IMR-90 (cell line): ENCODE measurements around the gene PLSCR3. TPM values are rescaled to one million over a fixed set of nuclear protein-coding genes. Genes with fewer than 3 reads are reported as not detected.

Experiments
- ATAC-seq: fragments of 200-7000 bp; cut with Tn5 transposase; 2 replicates; pipeline ENCODE4 v1.9.1; 2020; ENCODE audit warnings: low read depth, mild to moderate bottlenecking, moderate library complexity
- BruUV-seq: library from RNA; stranded (reverse); fragments of 400-500 nt; replicated peaks from 2 replicates; lab custom pipeline; 2021; lab: Mats Ljungman, UMichigan
- CTCF ChIA-PET: fragments of 300-600 bp; formaldehyde crosslinking; extraction: SDS; loops from one replicate; lab custom pipeline; 2021; ENCODE audit warnings: antibody characterized with exemption; lab: Yijun Ruan, JAX
- POLR2A ChIA-PET: fragments of 300-600 bp; sonication (Branson Sonifier 250); formaldehyde crosslinking; loops from one replicate; lab custom pipeline; 2022; ENCODE audit warnings: antibody characterized with exemption; ENCODE audit not compliant: unreplicated experiment; lab: Charles Lee
- DNase-seq: peaks from one replicate; pipeline ENCODE4 v3.0.0; 2013
- H2AFZ ChIP-seq: replicated peaks from 2 replicates; pipeline ENCODE3; 2013; ENCODE audit warnings: low read length, mild to moderate bottlenecking; ENCODE audit not compliant: poor library complexity
- H2AK5ac ChIP-seq: 2 replicates; pipeline ENCODE4 v1.6.1; 2013; ENCODE audit warnings: low read depth, low read length, inconsistent platforms
- H2AK9ac ChIP-seq: replicated peaks from 2 replicates; pipeline ENCODE3; 2013; ENCODE audit warnings: mild to moderate bottlenecking, low read depth, low read length, moderate library complexity; ENCODE audit not compliant: poor library complexity
- H2BK120ac ChIP-seq: 2 replicates; pipeline ENCODE4 v1.6.1; 2013; ENCODE audit warnings: low read depth, low read length, inconsistent platforms
- H2BK15ac ChIP-seq: 3 replicates; pipeline ENCODE4 v1.6.1; 2013; ENCODE audit warnings: low read depth, low read length, inconsistent platforms
- H2BK20ac ChIP-seq: 2 replicates; pipeline ENCODE4 v1.6.1; 2013; ENCODE audit warnings: low read depth, mild to moderate bottlenecking, inconsistent platforms, low read length, moderate library complexity
- H2BK5ac ChIP-seq: 2 replicates; pipeline ENCODE4 v1.6.1; 2013; ENCODE audit warnings: mild to moderate bottlenecking, low read depth, low read length, inconsistent platforms; ENCODE audit not compliant: poor library complexity, severe bottlenecking
- H3K14ac ChIP-seq: replicated peaks from 2 replicates; pipeline ENCODE4 v1.6.1; 2013; ENCODE audit warnings: low read depth, low read length, inconsistent platforms
- H3K18ac ChIP-seq: 2 replicates; pipeline ENCODE4 v1.6.1; 2013; ENCODE audit warnings: low read depth, low read length, control low read depth
- H3K23ac ChIP-seq: 2 replicates; pipeline ENCODE4 v1.6.1; 2013; ENCODE audit warnings: low read depth, low read length, inconsistent platforms
- H3K27ac ChIP-seq: 2 replicates; pipeline ENCODE4 v1.5.1; 2013; ENCODE audit warnings: mild to moderate bottlenecking, control low read depth, low read length; ENCODE audit not compliant: insufficient read depth
- H3K27me3 ChIP-seq: 2 replicates; pipeline ENCODE4 v1.6.1; 2013; ENCODE audit warnings: low read length; ENCODE audit not compliant: control insufficient read depth, insufficient read depth
- H3K36me3 ChIP-seq: 2 replicates; pipeline ENCODE4 v1.6.1; 2013; ENCODE audit warnings: low read length, mixed read lengths; ENCODE audit not compliant: control insufficient read depth, insufficient read depth
- H3K4ac ChIP-seq: 2 replicates; pipeline ENCODE4 v1.6.1; 2013; ENCODE audit warnings: low read depth, low read length, inconsistent platforms
- H3K4me1 ChIP-seq: 2 replicates; pipeline ENCODE4 v1.6.1; 2013; ENCODE audit warnings: low read length, mixed read lengths; ENCODE audit not compliant: control insufficient read depth, insufficient read depth
- H3K4me2 ChIP-seq: 2 replicates; pipeline ENCODE4 v1.6.1; 2013; ENCODE audit warnings: low read depth, mild to moderate bottlenecking, control low read depth, low read length, moderate library complexity
- H3K4me3 ChIP-seq: 2 replicates; pipeline ENCODE4 v1.5.1; 2013; ENCODE audit warnings: low read depth, mild to moderate bottlenecking, control low read depth, low read length, moderate library complexity; ENCODE audit not compliant: insufficient read depth
- H3K56ac ChIP-seq: 2 replicates; pipeline ENCODE4 v1.6.1; 2013; ENCODE audit warnings: low read length, inconsistent platforms; ENCODE audit not compliant: insufficient read depth; ENCODE audit errors: extremely low read depth
- H3K79me1 ChIP-seq, 2 experiments: 2 replicates each; pipeline ENCODE4 v1.6.1; 2013; ENCODE audit warnings: low read length in 2 of 2, inconsistent platforms in 1 of 2, low read depth in 1 of 2
- H3K9ac ChIP-seq: 2 replicates; pipeline ENCODE4 v1.6.1; 2013; ENCODE audit warnings: low read depth, low read length, control low read depth
- H3K9me1 ChIP-seq: 2 replicates; pipeline ENCODE4 v1.6.1; 2013; ENCODE audit warnings: low read length, inconsistent platforms; ENCODE audit not compliant: insufficient read depth
- H3K9me3 ChIP-seq: 2 replicates; pipeline ENCODE4 v1.6.1; 2013; ENCODE audit warnings: low read length; ENCODE audit not compliant: control insufficient read depth, insufficient read depth
- H4K20me1 ChIP-seq: 2 replicates; pipeline ENCODE4 v1.6.1; 2013; ENCODE audit warnings: low read length, inconsistent platforms; ENCODE audit not compliant: insufficient read depth
- H4K5ac ChIP-seq: 2 replicates; pipeline ENCODE4 v1.6.1; 2013; ENCODE audit warnings: mild to moderate bottlenecking, low read depth, low read length, control low read depth
- H4K8ac ChIP-seq, 2 experiments: 2 replicates each; pipeline ENCODE4 v1.6.1; 2013; ENCODE audit warnings: low read depth in 2 of 2, low read length in 2 of 2, control low read depth in 1 of 2, inconsistent platforms in 1 of 2
- H4K91ac ChIP-seq: 2 replicates; pipeline ENCODE4 v1.6.1; 2013; ENCODE audit warnings: low read depth, low read length, inconsistent platforms; ENCODE audit not compliant: insufficient read depth
- CEBPB ChIP-seq: IDR thresholded peaks from 2 replicates; pipeline ENCODE4 v1.6.1; 2012; ENCODE audit warnings: low read depth, low read length, improper control_type of control experiment
- MAFK ChIP-seq: IDR thresholded peaks from 2 replicates; pipeline ENCODE4 v1.6.1; 2012; ENCODE audit warnings: low read depth, low read length, improper control_type of control experiment
- NFE2L2 ChIP-seq: fragments of 150-350 bp; IDR thresholded peaks from 2 replicates; pipeline ENCODE4 v1.6.1; 2016; ENCODE audit warnings: low read depth, mild to moderate bottlenecking, low read length
- POLR2A ChIP-seq: IDR thresholded peaks from 2 replicates; pipeline ENCODE4 v1.6.1; 2012; ENCODE audit warnings: mild to moderate bottlenecking, low read depth, low read length
- RCOR1 ChIP-seq: IDR thresholded peaks from 2 replicates; pipeline ENCODE4 v1.6.1; 2012; ENCODE audit warnings: mild to moderate bottlenecking, low read length, improper control_type of control experiment; ENCODE audit not compliant: insufficient replicate concordance
- SMC3 ChIP-seq: fragments of 150-350 bp; IDR thresholded peaks from 2 replicates; pipeline ENCODE4 v1.6.1; 2016; ENCODE audit warnings: low read depth, mild to moderate bottlenecking, antibody characterized with exemption, low read length, moderate library complexity
- WGBS, 2 experiments: methylation state at CpG; one replicate each; pipeline versions ENCODE4 v1.1.5 to v1.1.7; 2013; ENCODE audit warnings: missing lambda C conversion rate in 2 of 2; ENCODE audit not compliant: insufficient read length in 1 of 2; ENCODE audit errors: extremely low coverage in 2 of 2; 5-methylcytosine and 5-hydroxymethylcytosine counted together
- dilution Hi-C: fragments of 300-500 bp; cut with HindIII; formaldehyde crosslinking; loops from one replicate; pipeline ENCODE4 v1.14.3; 2018; ENCODE audit warnings: low sequenced_read_pairs; ENCODE audit not compliant: unreplicated experiment
- in situ Hi-C: fragments of 300-500 bp; cut with MboI; formaldehyde crosslinking; loops from 3 replicates; pipeline ENCODE4 v1.14.3; 2019; ENCODE audit warnings: low sequenced_read_pairs, inconsistent platforms, mixed read lengths
- intact Hi-C: fragments of 100-400 bp; cut with micrococcal nuclease; formaldehyde crosslinking; loops from 2 replicates; pipeline ENCODE4 v1.10.0; 2022
- polyA plus RNA-seq, 3 experiments: library from polyadenylated mRNA; depleted of rRNA; stranded (reverse); fragments of >200 nt; gene quantifications; 2 replicates each; pipeline ENCODE4 v1.2.3, GENCODE V29; 2012; ENCODE audit warnings: low replicate concordance in 1 of 3
- total RNA-seq: library from RNA; depleted of rRNA; stranded (reverse); fragments of >200 nt; gene quantifications from 2 replicates; pipeline ENCODE4 v1.2.3, GENCODE V29; 2012
- TF ChIP-seq, protein P1 (sequence below): conservative IDR thresholded peaks from 2 replicates; pipeline ENCODE4 v1.5.1; 2012; ENCODE audit warnings: mild to moderate bottlenecking, low read depth, low read length, improper control_type of control experiment
- TF ChIP-seq, protein P2 (sequence below): fragments of 150-350 bp; IDR thresholded peaks from 2 replicates; pipeline ENCODE4 v1.6.1; 2017; ENCODE audit warnings: mild to moderate bottlenecking, antibody characterized with exemption, low read length, low read depth

The PLSCR3 gene
- total and polyA plus RNA-seq, 2 of the 4 experiments (the other 2 are of a cell fraction), result 6.1 to 116 TPM

GRCh38 chr17:7429722-7430121, 35.4 kb upstream of the PLSCR3 start:
- no TSS peak for BruUV-seq
- Histone ChIP-seq H4K20me1 (no peaks in the 10 kb centered on the region), H2BK5ac (no peak overlapping the region), H3K27me3 (peaks cover 2% of the 10 kb centered on the region; the same call in 1 of the 2 replicates), H3K56ac (no peak overlapping the region), H2AFZ (no peak overlapping the region), H3K18ac (no peak overlapping the region), H2AK9ac (no peak overlapping the region), H4K5ac (no peak overlapping the region), H3K79me1 (no peaks in the 10 kb centered on the region), H3K23ac (no peak overlapping the region), H3K27ac (no peak overlapping the region), H2BK20ac (no peak overlapping the region), H3K36me3 (no peaks in the 10 kb centered on the region), H2BK15ac (no peak overlapping the region), H3K9me1 (no peaks in the 10 kb centered on the region), H2AK5ac (no peak overlapping the region), H3K4ac (no peak overlapping the region), H2BK120ac (no peak overlapping the region), H3K4me1 (no peaks in the 10 kb centered on the region), H3K4me3 (no peak overlapping the region), H4K91ac (no peak overlapping the region), H3K9ac (no peak overlapping the region), H4K8ac (no peak overlapping the region), H3K9me3 (no peaks in the 10 kb centered on the region), H3K4me2 (no peak overlapping the region), H3K14ac (no peak overlapping the region)
- TF ChIP-seq RCOR1 (no peak), MAFK (no peak), SMC3 (no peak), CEBPB (no peak), POLR2A (no peak), NFE2L2 (no peak)
- TF ChIP-seq, protein P1, sequence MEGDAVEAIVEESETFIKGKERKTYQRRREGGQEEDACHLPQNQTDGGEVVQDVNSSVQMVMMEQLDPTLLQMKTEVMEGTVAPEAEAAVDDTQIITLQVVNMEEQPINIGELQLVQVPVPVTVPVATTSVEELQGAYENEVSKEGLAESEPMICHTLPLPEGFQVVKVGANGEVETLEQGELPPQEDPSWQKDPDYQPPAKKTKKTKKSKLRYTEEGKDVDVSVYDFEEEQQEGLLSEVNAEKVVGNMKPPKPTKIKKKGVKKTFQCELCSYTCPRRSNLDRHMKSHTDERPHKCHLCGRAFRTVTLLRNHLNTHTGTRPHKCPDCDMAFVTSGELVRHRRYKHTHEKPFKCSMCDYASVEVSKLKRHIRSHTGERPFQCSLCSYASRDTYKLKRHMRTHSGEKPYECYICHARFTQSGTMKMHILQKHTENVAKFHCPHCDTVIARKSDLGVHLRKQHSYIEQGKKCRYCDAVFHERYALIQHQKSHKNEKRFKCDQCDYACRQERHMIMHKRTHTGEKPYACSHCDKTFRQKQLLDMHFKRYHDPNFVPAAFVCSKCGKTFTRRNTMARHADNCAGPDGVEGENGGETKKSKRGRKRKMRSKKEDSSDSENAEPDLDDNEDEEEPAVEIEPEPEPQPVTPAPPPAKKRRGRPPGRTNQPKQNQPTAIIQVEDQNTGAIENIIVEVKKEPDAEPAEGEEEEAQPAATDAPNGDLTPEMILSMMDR, result no peak
- TF ChIP-seq, protein P2, sequence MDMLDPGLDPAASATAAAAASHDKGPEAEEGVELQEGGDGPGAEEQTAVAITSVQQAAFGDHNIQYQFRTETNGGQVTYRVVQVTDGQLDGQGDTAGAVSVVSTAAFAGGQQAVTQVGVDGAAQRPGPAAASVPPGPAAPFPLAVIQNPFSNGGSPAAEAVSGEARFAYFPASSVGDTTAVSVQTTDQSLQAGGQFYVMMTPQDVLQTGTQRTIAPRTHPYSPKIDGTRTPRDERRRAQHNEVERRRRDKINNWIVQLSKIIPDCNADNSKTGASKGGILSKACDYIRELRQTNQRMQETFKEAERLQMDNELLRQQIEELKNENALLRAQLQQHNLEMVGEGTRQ, result no peak
- no peak for ATAC-seq
- intact Hi-C loops (no loop called here), dilution Hi-C loops (no loop called here), in situ Hi-C loops (no loop called here)
- ChIA-PET CTCF (no interaction called here), POLR2A (no interaction called here)
- DNase-seq, result no peak
- WGBS, 2 experiments, result 89% methylated on average over 3 of the region's 10 CpGs; no CpG with 5 or more reads in 1 of the 2 experiments
